ENCODE measurements around the gene TXLNA.

DNA sequence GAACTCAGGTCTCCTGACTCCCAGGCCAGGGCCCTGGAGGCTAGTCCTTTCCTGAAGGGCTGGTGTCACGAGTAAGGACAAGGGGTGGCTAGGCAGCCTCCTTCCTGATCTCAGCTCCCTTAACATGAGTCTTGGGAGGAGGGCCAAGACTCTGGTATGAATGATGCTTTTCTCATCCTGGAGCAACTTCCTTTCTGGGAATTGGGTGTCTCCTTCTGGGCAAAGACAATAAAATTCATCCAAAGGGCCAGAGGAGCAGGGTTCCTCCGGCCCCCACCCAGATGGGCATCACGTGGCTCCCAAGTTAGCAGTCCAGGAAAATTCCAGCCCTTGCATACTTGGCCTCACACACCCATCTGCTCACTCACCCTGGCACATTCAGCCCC is 67.4 kb downstream of the TXLNA start, which contains the start of gene FAM167B:
- no peak for TF ChIP-seq EZH2 (IDR thresholded peaks at IDR 0.05; ENCODE audit: low read length)
- TF ChIP-seq, protein P1, sequence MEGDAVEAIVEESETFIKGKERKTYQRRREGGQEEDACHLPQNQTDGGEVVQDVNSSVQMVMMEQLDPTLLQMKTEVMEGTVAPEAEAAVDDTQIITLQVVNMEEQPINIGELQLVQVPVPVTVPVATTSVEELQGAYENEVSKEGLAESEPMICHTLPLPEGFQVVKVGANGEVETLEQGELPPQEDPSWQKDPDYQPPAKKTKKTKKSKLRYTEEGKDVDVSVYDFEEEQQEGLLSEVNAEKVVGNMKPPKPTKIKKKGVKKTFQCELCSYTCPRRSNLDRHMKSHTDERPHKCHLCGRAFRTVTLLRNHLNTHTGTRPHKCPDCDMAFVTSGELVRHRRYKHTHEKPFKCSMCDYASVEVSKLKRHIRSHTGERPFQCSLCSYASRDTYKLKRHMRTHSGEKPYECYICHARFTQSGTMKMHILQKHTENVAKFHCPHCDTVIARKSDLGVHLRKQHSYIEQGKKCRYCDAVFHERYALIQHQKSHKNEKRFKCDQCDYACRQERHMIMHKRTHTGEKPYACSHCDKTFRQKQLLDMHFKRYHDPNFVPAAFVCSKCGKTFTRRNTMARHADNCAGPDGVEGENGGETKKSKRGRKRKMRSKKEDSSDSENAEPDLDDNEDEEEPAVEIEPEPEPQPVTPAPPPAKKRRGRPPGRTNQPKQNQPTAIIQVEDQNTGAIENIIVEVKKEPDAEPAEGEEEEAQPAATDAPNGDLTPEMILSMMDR (optimal IDR thresholded peaks at IDR 0.05 in 1 of 3, IDR thresholded peaks at IDR 0.05 in 1 of 3, conservative IDR thresholded peaks at IDR 0.05 in 1 of 3; ENCODE audit: extremely low read depth in 1 of 3, insufficient read depth in 2 of 3, low read length in 3 of 3) = no peak

Data from keratinocyte (primary cell).